Large intestine (tissue), 3 donors: ENCODE measurements around the gene PHF21A. TPM values are rescaled to one million over a fixed set of nuclear protein-coding genes. Genes with fewer than 3 reads are reported as not detected.

Source experiments
- DNase-seq, 2 donors: peaks; one replicate each; pipeline versions ENCODE4 v3.0.0 to v3.0.0-alpha.2; 2013
- H3K27ac ChIP-seq: one replicate; pipeline ENCODE4 v1.5.1; 2013; ENCODE audit warnings: low read length
- H3K27me3 ChIP-seq: 2 replicates; pipeline ENCODE4 v1.6.1; 2013; ENCODE audit warnings: low read length; ENCODE audit not compliant: control insufficient read depth, insufficient read depth
- H3K36me3 ChIP-seq: 2 replicates; pipeline ENCODE4 v1.6.1; 2013; ENCODE audit warnings: low read length; ENCODE audit not compliant: control insufficient read depth, insufficient read depth
- H3K4me1 ChIP-seq: one replicate; pipeline ENCODE4 v1.6.1; 2013; ENCODE audit warnings: low read length; ENCODE audit not compliant: control insufficient read depth, insufficient read depth
- H3K4me3 ChIP-seq: one replicate; pipeline ENCODE4 v1.5.1; 2013; ENCODE audit warnings: low read length
- H3K9me3 ChIP-seq: one replicate; pipeline ENCODE4 v1.6.1; 2013; ENCODE audit warnings: mild to moderate bottlenecking, low read depth, low read length, moderate library complexity; ENCODE audit not compliant: control insufficient read depth
- WGBS: methylation state at CpG from one replicate; pipeline ENCODE4 v1.1.5; 2013; ENCODE audit warnings: low lambda C conversion rate; ENCODE audit not compliant: insufficient coverage; 5-methylcytosine and 5-hydroxymethylcytosine counted together
- polyA plus RNA-seq: library from polyadenylated mRNA; unstranded; fragments of 120-200 nt; gene quantifications from one replicate; pipeline ENCODE4 v1.2.1, GENCODE V29; 2013

PHF21A gene
- polyA plus RNA-seq, 1 donor = 25.6 TPM

DNA sequence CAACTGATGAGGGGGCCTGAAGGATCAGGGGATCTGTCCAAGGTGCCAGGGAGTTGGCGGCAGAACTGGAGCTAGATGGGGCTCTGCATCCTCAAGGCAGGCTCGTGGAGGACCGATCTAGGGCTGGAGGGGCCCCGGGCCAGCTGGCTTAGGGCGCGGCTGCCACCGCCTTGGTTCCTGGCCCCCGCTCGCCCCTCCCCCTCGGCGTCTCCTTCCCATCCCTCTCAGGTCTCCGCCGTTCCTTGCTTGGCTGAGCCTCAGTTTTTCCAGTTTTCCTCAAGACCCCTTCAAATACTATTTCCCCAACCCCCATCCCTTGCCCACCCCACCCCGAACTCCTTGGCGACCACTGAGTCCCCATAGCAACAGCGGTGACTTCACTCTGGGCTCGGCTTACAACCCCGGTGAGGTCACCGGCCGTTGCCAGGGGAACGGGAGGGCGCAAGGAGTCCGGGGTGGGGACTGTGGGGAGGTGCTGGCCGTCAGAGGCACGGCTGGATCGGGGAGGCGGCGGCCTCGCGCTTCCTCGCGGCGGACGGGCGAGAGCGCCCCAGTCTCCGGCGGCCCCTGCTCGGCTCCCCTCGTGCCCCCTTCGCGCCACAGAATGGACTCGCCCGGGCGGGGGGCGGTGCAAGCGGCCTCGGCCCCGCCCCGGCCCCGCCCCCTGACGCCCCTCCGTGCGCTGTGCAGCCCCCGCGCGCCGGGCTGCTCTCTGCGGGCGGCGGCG lies 221.6 kb downstream of the PHF21A start:
- WGBS = no CpG with 5 or more reads among the region's 62 CpGs
- peak; percentile 76 to 78 for DNase-seq
- H3K27me3 ChIP-seq = peaks cover 58% of the 10 kb centered on the region

DNA sequence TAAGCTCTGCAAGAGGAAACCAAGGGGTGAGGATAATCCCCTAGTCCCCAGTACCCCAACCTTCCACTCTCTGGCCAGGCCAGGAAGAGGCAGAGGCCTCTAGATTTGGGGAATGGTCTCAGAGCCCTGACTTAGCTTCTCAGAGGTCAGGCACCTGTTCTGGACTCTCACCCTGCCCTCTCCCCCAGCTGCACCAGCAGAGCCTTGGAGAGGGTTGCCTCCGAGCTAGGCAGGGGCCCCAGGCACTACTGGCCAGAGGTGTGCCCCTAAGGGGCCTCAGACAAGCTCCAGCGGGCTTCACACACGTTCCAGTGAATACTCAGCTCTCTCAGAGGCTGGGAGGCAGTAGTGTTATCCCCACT lies 222.2 kb downstream of the PHF21A start:
- peak overlapping the region; percentile 62 for H3K27ac ChIP-seq
- peaks cover 8% of the 10 kb centered on the region for H3K4me1 ChIP-seq
- H3K4me3 ChIP-seq = no peak overlapping the region
- H3K36me3 ChIP-seq = peaks cover 4% of the 10 kb centered on the region
- H3K9me3 ChIP-seq = peaks cover 5% of the 10 kb centered on the region
- DNase-seq = no peak
- no CpG with 5 or more reads among the region's 3 CpGs for WGBS
- peaks cover 58% of the 10 kb centered on the region for H3K27me3 ChIP-seq

More for the DNA sequence above, 221.6 kb downstream of the PHF21A start:
- Histone ChIP-seq H3K4me1 (peaks cover 8% of the 10 kb centered on the region), H3K4me3 (peak overlapping the region; percentile 23), H3K9me3 (peaks cover 5% of the 10 kb centered on the region), H3K27ac (peak overlapping the region; percentile 62), H3K36me3 (peaks cover 4% of the 10 kb centered on the region)

DNA sequence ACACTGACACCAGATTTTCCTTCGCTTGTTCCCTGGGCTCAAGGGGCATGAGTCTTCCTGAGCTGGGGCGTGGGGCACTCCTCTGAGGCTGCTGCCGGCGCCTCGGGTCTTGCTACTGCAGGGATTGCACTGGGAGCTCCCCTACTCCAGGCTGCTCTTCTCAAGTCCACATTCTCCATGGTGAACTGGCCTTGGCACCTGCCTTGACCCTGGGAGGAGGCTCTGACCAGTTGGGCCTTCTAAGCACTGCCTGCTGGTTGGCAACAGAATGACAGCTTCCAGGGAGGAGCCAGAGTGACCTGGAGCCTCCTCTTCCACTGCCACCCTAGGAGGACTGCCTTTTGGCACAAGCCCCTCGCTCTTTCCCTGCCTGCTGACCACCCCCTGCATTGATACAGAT lies 223.7 kb downstream of the PHF21A start:
- Histone ChIP-seq H3K27ac (no peak overlapping the region), H3K9me3 (peaks cover 5% of the 10 kb centered on the region), H3K36me3 (no peaks in the 10 kb centered on the region), H3K4me1 (peaks cover 8% of the 10 kb centered on the region), H3K4me3 (no peak overlapping the region), H3K27me3 (peaks cover 61% of the 10 kb centered on the region)
- DNase-seq = no peak
- WGBS = no CpG with 5 or more reads among the region's 6 CpGs

DNA sequence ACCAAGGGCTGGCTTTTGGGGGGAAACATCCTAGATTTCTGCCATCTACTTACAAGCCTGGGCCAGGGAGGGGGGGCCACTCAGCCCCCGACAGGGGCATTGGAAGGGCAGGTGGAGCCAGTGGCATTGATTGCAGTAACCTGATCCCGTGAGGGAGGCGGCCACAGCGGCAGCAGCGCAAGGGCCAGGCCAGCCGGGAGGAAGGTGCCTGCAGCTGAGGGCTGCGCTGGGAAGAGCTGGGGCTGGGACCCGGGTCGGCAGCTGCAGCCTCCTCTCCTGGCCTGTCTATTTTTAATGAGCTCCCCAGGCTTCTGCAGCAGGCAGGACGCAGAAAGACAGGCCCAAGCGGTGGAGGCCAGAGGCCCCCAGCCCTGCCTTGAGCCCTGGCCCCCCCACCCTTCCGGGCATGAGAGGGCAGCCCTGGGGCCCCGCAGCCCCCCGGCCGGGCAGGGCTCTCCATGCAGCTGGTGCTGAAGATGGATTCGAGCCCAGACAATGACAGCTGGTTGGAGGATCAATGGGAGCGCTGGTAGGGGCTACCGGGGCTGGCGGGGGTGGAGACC lies 224.8 kb downstream of the PHF21A start:
- DNase-seq = no peak
- WGBS = no CpG with 5 or more reads among the region's 19 CpGs
- peaks cover 59% of the 10 kb centered on the region for H3K27me3 ChIP-seq

DNA sequence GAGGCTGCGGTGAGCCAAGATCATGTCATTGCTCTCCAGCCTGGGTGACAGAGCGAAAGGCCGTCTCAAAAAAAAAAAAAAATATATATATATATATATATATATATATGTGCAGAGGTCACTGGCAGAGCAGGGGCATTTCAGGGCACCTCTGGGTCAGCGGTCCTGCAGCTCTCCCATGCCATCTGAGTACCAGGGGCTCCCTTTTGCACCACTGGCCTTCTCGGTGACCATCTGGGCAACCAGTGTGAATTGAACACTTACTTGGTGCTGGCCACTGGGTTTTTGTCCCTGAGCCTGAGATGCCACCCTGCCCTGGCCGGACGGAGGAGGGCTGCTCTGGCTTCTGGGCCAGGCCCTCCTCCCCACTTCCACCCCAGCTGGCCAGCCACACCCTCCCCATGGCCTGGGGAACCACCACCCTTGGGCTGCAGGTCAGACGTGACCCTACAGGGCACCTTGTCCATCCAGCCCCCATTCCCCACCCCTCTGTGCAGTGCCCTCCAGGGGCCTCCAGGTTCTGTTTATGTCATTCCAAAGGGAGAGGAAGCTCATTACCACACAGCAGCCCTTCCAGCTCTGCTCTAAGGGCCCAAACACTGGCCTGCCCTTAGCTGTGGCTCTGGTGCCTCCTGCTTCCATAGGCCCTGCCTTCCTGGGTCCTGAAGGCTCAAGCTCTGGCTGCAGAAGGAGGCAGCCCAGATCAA lies 225.5 kb downstream of the PHF21A start:
- Histone ChIP-seq H3K27me3 (peaks cover 51% of the 10 kb centered on the region), H3K4me1 (peaks cover 8% of the 10 kb centered on the region), H3K27ac (no peak overlapping the region), H3K9me3 (peaks cover 5% of the 10 kb centered on the region), H3K4me3 (no peak overlapping the region), H3K36me3 (no peaks in the 10 kb centered on the region)
- DNase-seq = no peak
- no CpG with 5 or more reads among the region's 8 CpGs for WGBS

More for the DNA sequence above, 224.8 kb downstream of the PHF21A start:
- Histone ChIP-seq H3K27ac (no peak overlapping the region), H3K4me3 (no peak overlapping the region), H3K9me3 (peaks cover 5% of the 10 kb centered on the region), H3K36me3 (no peaks in the 10 kb centered on the region), H3K4me1 (peaks cover 8% of the 10 kb centered on the region)

DNA sequence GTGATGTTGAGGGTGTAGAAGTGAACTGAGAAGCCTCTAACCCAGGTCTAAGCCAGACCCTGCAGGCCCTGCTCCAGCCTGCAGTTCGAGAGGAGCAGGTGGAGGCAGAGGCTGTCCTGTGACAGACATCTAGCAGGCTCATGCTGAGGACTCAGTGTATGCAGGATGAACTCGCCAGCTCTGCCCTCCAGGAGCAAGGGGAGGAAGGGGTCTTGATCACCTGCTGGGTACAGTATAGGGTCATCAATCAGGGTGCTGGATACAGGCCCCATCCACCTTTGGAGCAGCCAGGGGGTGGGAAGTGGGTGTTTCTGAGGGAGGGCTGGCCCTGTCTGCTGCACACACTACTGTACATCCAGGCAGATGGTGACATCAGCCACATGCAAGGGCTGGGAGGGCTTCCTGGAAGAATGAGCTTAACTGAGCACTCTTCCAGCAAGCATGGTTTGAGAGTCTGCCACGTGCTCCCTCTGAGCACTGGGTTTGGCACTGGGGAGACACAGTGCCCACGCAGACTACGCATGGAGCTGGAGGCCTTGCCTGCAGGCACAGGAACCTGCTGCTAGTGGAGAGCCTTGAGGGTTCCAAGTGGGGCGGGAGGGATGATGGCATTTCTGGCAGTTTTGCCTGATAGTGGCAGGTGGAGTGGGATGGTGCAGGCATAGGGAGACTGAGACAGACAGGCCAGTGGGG lies 226.6 kb downstream of the PHF21A start:
- no peak overlapping the region for H3K27ac ChIP-seq
- H3K9me3 ChIP-seq = peaks cover 5% of the 10 kb centered on the region
- no peak overlapping the region for H3K4me3 ChIP-seq
- H3K4me1 ChIP-seq = peaks cover 8% of the 10 kb centered on the region
- WGBS = no CpG with 5 or more reads among the region's 6 CpGs
- peaks cover 46% of the 10 kb centered on the region for H3K27me3 ChIP-seq
- H3K36me3 ChIP-seq = no peaks in the 10 kb centered on the region
- no peak for DNase-seq

DNA sequence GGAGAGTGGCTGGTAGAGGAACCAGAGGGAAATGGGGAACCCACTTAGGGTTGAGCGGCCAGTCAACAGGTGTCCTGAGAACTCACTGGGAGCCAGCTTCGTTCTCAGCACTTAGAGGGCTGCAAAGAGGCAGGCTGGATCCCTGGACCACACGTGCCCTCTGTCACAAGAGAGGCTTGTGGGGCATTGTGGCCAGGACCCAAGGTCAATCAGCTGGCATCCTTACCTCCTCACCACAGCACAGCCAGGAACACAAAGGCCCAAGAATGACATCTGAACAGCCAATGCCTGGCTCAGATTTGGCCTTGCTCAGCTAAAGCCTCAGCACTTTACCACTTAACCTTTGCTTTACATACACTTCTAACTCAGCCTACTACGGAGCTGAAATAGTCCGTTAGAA lies 228.4 kb downstream of the PHF21A start:
- Histone ChIP-seq H3K4me3 (no peak overlapping the region), H3K36me3 (no peaks in the 10 kb centered on the region), H3K27ac (no peak overlapping the region), H3K4me1 (no peaks in the 10 kb centered on the region), H3K9me3 (peaks cover 3% of the 10 kb centered on the region), H3K27me3 (peaks cover 27% of the 10 kb centered on the region)
- no CpG with 5 or more reads among the region's 5 CpGs for WGBS
- no peak for DNase-seq

DNA sequence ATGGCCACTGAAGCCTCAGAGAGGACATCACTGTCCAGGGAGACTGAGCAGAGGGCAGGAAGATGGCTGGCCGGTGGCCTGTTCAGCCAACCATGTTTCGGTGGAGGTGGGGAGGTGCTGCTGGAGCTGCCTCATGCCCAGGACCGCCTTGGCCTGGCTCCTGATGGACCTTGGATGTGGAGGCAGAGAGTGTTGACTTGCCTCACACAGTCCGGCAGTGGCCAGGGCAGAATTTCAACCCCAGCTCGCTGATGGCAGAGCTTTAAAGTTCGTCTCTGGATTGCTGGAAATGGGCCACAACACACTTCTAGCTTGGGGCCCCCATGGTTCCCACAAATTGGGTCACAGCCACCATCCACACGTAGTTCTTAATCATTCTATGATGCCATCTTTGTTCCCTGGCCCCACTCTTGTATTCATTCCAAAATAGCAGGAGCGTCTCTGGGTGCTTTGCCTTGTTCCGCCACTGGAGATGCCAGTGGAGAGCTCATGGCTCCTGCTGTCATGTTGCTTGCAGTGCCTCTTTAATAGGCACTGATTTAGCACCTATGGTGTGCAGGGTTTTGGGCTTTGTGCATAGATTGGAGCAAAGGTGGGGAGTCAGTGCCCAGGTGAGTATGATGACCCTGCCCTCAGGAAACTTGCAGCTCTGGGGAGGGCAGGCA lies 230.2 kb downstream of the PHF21A start:
- no peak for DNase-seq
- Histone ChIP-seq H3K9me3 (no peaks in the 10 kb centered on the region), H3K36me3 (no peaks in the 10 kb centered on the region), H3K27me3 (peaks cover 27% of the 10 kb centered on the region), H3K4me1 (peaks cover 2% of the 10 kb centered on the region), H3K27ac (no peak overlapping the region), H3K4me3 (no peak overlapping the region)
- no CpG with 5 or more reads among the region's 9 CpGs for WGBS

DNA sequence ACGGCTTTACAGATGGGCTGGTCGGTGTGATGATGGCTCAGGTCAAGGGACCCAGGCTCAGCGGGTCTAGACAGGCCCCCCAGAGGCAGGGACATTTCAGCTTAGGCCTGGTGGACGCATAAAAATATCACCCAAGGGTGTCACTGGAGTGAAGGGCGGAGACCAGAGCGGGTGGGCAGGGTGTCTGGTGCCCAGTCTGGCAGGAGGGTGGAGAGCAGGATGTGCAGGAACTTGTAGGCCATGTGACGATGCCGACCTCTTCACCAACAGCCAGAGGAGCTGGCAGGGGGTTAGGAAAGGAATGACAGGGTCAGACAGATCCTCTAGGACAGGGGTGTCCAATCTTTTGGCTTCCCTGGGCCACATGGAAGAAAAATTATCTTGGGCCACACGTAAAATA lies 231.3 kb downstream of the PHF21A start:
- no peaks in the 10 kb centered on the region for H3K9me3 ChIP-seq
- DNase-seq = no peak
- WGBS = 80% methylated on average over 2 of the region's 9 CpGs

DNA sequence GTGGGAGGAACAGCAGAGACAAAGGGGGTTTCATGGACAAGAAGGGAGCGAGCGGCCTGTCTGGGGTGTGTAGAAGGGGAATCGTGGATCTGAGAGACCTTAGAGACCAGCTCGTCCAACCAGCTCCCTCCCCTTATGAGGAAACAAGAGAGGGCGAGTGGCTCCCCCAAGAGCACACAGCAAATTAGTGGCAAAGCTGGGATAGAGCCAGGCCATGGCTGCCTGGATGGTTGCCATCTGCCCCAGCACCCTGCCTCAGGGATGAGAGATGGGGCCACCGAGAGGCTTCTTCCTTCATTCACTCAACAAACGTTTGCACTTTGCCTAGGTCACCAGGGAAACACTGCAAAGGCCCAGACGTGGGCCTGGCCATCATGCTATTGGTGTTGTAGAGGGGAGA lies 231.7 kb downstream of the PHF21A start:
- Histone ChIP-seq H3K36me3 (no peaks in the 10 kb centered on the region), H3K27ac (no peak overlapping the region), H3K9me3 (no peaks in the 10 kb centered on the region), H3K4me1 (peaks cover 8% of the 10 kb centered on the region), H3K27me3 (peaks cover 26% of the 10 kb centered on the region), H3K4me3 (no peak overlapping the region)
- 100% methylated on average over 2 of the region's 8 CpGs for WGBS
- DNase-seq = no peak

More for the DNA sequence above, 231.3 kb downstream of the PHF21A start:
- Histone ChIP-seq H3K4me1 (peaks cover 8% of the 10 kb centered on the region), H3K27ac (no peak overlapping the region), H3K27me3 (peaks cover 29% of the 10 kb centered on the region), H3K36me3 (no peaks in the 10 kb centered on the region), H3K4me3 (no peak overlapping the region)
